Measurements from ENCODE around the gene DAB2IP. TPM values are rescaled to one million over a fixed set of nuclear protein-coding genes. Genes with fewer than 3 reads are reported as not detected.

Gene DAB2IP
- total RNA-seq, 1 donor from 2014 or later = 81.6 TPM

DNA sequence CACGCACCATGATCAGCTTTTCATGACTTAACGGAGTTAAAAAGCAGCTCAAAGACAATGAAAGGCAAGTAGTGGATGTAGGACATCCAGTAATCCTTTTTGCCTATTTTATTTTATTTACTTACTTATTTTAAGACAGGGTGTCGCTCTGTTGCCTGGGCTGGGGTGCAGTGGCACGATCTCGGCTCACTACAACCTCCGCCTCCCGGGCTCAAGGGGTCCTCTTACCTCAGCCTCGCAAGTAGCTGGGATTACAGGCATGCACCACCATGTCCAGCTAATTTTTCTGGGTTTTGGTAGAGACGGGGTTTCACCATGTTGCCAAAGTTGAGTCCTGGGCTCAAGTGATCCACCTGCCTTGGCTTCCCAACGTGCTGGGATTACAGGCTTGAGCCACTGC, 148.9 kb downstream of the DAB2IP start:
- intact Hi-C loops (cut with DNase I) = no loop called here
- Histone ChIP-seq H3K27ac (no peak overlapping the region), H3K4me3 (no peak overlapping the region), H3K9me3 (peaks cover 10% of the 10 kb centered on the region), H3K27me3 (no peaks in the 10 kb centered on the region), H3K36me3 (no peaks in the 10 kb centered on the region), H3K4me1 (no peaks in the 10 kb centered on the region)
- TF ChIP-seq, protein P1, sequence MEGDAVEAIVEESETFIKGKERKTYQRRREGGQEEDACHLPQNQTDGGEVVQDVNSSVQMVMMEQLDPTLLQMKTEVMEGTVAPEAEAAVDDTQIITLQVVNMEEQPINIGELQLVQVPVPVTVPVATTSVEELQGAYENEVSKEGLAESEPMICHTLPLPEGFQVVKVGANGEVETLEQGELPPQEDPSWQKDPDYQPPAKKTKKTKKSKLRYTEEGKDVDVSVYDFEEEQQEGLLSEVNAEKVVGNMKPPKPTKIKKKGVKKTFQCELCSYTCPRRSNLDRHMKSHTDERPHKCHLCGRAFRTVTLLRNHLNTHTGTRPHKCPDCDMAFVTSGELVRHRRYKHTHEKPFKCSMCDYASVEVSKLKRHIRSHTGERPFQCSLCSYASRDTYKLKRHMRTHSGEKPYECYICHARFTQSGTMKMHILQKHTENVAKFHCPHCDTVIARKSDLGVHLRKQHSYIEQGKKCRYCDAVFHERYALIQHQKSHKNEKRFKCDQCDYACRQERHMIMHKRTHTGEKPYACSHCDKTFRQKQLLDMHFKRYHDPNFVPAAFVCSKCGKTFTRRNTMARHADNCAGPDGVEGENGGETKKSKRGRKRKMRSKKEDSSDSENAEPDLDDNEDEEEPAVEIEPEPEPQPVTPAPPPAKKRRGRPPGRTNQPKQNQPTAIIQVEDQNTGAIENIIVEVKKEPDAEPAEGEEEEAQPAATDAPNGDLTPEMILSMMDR (IDR thresholded peaks at IDR 0.05) = no peak
- DNase-seq = peak; percentile 23
- ATAC-seq = no peak

DNA sequence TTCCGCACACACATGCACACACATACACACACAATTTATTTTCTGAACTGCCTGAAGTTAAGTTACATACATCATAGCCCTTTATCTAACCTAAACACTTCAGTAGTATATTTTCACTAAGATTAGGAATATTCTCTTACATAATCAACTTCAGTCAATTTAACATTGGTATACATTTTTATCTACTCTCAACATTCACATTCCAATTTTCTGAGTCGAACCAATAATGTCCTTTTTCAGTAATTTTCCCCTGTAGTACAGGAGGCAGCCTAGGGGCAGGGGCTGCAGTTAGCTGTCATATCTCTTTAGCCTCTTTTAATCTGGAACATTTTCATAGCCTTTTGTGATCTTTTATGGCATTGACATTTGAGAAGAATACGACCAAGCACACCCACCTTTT, 150.1 kb downstream of the DAB2IP start:
- peaks cover 10% of the 10 kb centered on the region for H3K9me3 ChIP-seq
- no peaks in the 10 kb centered on the region for H3K36me3 ChIP-seq
- no peak for ATAC-seq
- TF ChIP-seq, protein P1 (IDR thresholded peaks at IDR 0.05) = no peak
- no peak overlapping the region for H3K4me3 ChIP-seq
- DNase-seq = no peak
- no peaks in the 10 kb centered on the region for H3K4me1 ChIP-seq
- intact Hi-C loops (cut with DNase I) = no loop called here
- H3K27me3 ChIP-seq = no peaks in the 10 kb centered on the region
- H3K27ac ChIP-seq = no peak overlapping the region

DNA sequence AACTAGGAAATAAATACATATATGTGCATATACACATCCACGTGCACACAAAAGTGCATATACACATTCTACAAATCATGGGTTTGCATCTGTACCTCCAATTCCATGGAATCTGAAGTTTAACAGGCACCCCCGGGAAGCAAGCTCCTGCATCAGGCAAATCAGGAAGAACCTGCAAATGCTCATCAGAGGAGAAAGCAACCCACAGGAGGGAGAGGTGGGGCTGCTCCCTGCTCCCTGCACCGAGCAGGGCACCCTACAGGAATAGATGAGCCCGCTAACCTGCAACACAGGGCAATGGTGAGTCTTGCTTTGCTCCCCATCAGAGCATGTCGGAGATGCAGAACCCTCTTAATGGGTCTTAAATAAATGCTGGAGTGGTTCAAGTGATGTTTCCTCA, 151.3 kb downstream of the DAB2IP start:
- Histone ChIP-seq H3K4me1 (no peaks in the 10 kb centered on the region), H3K9me3 (peaks cover 10% of the 10 kb centered on the region), H3K27ac (no peak overlapping the region), H3K27me3 (no peaks in the 10 kb centered on the region), H3K4me3 (no peak overlapping the region), H3K36me3 (no peaks in the 10 kb centered on the region)
- peak; percentile 15 for DNase-seq
- no peak for ATAC-seq
- intact Hi-C loops (cut with DNase I) = no loop called here
- TF ChIP-seq, protein P1 (IDR thresholded peaks at IDR 0.05) = no peak

DNA sequence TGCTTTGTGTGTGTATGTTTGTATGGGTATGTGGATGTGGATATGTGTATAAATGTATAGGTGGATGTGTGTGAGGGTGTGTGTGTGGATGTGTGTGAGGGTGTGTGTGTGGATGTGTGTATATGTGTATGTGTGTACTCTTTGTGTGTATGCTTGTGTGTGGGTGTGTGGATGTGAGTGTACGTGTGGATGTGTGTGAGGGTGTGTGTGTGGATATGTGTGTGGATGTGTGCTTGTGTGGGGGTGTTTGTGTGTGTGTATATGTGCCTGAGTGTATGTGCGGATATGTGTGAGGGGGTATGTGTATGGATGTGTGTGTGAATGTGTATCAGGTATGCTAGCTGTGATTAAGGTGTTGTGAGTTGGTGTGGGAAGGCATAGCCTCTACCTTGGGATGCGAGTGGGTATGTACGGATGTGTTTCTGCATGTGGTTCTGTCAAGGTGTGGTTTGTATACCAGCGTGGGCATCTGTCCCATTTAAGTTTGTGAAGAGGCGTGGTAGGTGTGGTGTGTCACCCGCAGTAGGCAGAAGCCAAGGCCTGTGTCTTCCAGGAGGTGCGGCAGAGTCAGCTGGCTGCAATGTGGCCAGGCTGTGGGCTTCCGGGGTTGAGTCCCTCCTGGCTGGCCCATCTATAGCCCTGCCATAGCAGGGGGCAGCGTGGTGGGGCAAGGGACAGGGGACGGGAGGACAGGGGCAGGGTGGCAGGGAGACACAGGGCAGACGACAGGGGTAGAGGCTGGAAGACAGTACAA, 155.8 kb downstream of the DAB2IP start:
- Histone ChIP-seq H3K4me1 (no peaks in the 10 kb centered on the region), H3K27ac (no peak overlapping the region), H3K4me3 (no peak overlapping the region), H3K9me3 (peaks cover 10% of the 10 kb centered on the region), H3K27me3 (no peaks in the 10 kb centered on the region), H3K36me3 (no peaks in the 10 kb centered on the region)
- intact Hi-C loops (cut with DNase I) = no loop called here
- DNase-seq (peak; percentile 54), ATAC-seq (peak; percentile 15)
- TF ChIP-seq, protein P1 (IDR thresholded peaks at IDR 0.05) = no peak

DNA sequence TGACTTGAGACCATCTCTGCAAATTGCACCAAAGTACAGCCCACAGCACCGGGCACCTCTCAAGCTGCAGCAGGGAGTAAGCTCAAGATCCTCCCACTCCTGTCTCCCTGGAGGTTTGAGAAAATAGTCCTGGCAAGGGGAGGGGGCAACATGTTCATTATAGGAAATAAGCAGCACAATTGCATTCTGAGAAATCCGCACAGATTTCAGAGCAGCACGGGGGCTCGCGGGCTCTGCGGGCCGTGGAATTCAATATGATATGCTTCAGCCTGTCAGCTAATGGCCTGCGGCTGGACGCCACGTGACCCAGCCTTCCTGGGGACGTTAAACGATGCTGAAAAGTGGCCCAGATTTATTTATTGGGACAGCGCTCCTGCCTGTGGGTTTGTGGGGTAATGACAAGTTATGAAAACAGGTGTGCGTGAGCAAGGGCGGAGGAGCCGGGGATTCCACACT, 156.4 kb downstream of the DAB2IP start:
- ATAC-seq = no peak
- no peak for DNase-seq
- Histone ChIP-seq H3K27me3 (no peaks in the 10 kb centered on the region), H3K4me1 (no peaks in the 10 kb centered on the region), H3K4me3 (no peak overlapping the region), H3K36me3 (no peaks in the 10 kb centered on the region), H3K9me3 (peaks cover 10% of the 10 kb centered on the region), H3K27ac (no peak overlapping the region)
- intact Hi-C loops (cut with DNase I) = no loop called here
- TF ChIP-seq, protein P1 (IDR thresholded peaks at IDR 0.05) = no peak
